H1 (cell line): ENCODE data around the gene CCDC112. TPM values are rescaled to one million over a fixed set of nuclear protein-coding genes. Genes with fewer than 3 reads are reported as not detected.
A peak's percentile ranks its signal among the peaks of the same experiment; 100 is the strongest.

Source experiments
- BACH1 ChIP-seq: IDR thresholded peaks from 2 replicates; pipeline ENCODE4 v1.6.1; 2012; ENCODE audit warnings: low read length, improper control_type of control experiment
- POLR2A ChIP-seq, 2 experiments: IDR thresholded peaks; 1 replicate in 1 of 2; 2 replicates in 1 of 2; pipeline ENCODE4 v1.6.1; 2011; ENCODE audit warnings: low read depth in 2 of 2, low read length in 2 of 2, mild to moderate bottlenecking in 2 of 2; ENCODE audit errors: control extremely low read depth in 1 of 2
- SRF ChIP-seq: IDR thresholded peaks from 2 replicates; pipeline ENCODE4 v1.6.1; 2011; ENCODE audit warnings: mild to moderate bottlenecking, low read depth, low read length, moderate library complexity
- TCF12 ChIP-seq: IDR thresholded peaks from 2 replicates; pipeline ENCODE4 v1.6.1; 2011; ENCODE audit warnings: low read depth, mild to moderate bottlenecking, low read length
- polyA plus RNA-seq, 7 experiments: library from polyadenylated mRNA; depleted of rRNA in 3 of 7; stranded (reverse) in 5 of 7; unstranded in 2 of 7; fragments of >200 nt in 5 of 7; fragments of 200-250 nt in 2 of 7; gene quantifications; 1 replicate in 5 of 7; 2 replicates in 1 of 7; 4 replicates in 1 of 7; pipeline versions ENCODE4 v1.2.1 to v1.2.3, GENCODE V29; 2011 to 2013; ENCODE audit warnings: missing spikeins in 2 of 7, mixed read lengths in 2 of 7
- total RNA-seq: library from RNA; stranded (reverse); fragmentation: NEBNext Ultra II Directional; extraction: Animal tissue kit (Norgen Biotek cat#: 25700); gene quantifications from 2 replicates; pipeline ENCODE4 v1.2.1, GENCODE V29; 2021
- TF ChIP-seq, protein P1 (sequence below): IDR thresholded peaks from 2 replicates; pipeline ENCODE4 v1.6.1; 2011; ENCODE audit warnings: low read length, improper control_type of control experiment

The CCDC112 gene
- total and polyA plus RNA-seq, 2 of the 8 experiments (the other 6 are each of a cell fraction or from before 2014, with no cell fraction given) = 3.3 to 15.6 TPM

DNA sequence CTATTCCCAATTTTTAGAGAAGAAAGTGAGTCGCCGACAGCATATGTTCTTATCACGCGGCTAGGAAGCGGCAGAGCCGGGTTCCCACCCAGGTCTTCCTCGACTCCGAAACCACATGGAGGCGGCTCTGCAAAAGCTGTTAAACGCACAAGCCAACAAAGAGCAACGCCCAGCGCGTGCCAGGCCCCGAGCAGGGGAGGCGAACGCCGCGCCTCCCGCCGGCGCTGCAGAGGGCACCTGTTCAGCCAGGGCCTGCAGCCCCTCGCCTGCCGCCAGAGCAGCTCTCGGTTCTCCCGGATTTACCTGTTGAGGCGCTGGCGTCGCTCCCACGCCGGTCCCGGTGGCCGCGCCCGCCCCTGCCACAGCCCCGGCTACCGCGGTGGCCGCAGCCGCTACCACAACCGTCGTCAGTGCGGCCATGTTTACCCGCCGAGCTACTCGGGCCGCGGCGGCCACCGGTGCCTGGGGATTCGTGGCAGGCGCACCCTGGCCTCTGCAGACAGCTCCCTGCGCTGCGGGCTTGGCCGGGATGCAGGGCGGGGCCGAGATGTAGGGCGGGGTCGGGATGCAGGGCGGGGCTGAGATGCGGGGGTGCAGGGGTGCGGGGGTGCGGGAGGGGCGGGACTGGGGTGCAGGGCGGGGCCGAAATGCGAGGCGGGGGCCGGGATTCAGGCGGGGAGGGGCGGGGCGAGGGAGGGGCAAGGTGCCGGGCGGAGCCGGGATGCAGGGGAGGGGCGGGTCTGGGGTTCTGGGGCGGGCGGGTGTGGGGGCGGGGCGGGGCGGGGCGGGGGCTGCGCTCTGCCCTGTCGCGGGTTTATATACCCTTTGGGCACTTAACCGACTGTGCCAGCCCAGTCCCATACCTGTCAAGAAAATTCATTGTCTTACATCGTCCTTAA lies at the start of gene CCDC112 (continued):
- TF ChIP-seq, protein P1, sequence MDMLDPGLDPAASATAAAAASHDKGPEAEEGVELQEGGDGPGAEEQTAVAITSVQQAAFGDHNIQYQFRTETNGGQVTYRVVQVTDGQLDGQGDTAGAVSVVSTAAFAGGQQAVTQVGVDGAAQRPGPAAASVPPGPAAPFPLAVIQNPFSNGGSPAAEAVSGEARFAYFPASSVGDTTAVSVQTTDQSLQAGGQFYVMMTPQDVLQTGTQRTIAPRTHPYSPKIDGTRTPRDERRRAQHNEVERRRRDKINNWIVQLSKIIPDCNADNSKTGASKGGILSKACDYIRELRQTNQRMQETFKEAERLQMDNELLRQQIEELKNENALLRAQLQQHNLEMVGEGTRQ = no peak
- TF ChIP-seq POLR2A (IDR thresholded peaks at IDR 0.05; ENCODE audit: control extremely low read depth in 1 of 2, low read depth in 2 of 2, low read length in 2 of 2) = peak; percentile 81 to 88
- no peak for TF ChIP-seq TCF12
- TF ChIP-seq SRF = no peak
- TF ChIP-seq BACH1 = no peak
- TF ChIP-seq, all 59 proteins: peak for 16
